NCI-H748 (cell line): Measurements from ENCODE around the gene WDR36.

ENCODE experiments used
- DNase-seq: peaks from one replicate; lab custom pipeline; 2025; ENCODE audit not compliant: unreplicated experiment; lab: John Stamatoyannopoulos, UW

WDR36 gene

DNA sequence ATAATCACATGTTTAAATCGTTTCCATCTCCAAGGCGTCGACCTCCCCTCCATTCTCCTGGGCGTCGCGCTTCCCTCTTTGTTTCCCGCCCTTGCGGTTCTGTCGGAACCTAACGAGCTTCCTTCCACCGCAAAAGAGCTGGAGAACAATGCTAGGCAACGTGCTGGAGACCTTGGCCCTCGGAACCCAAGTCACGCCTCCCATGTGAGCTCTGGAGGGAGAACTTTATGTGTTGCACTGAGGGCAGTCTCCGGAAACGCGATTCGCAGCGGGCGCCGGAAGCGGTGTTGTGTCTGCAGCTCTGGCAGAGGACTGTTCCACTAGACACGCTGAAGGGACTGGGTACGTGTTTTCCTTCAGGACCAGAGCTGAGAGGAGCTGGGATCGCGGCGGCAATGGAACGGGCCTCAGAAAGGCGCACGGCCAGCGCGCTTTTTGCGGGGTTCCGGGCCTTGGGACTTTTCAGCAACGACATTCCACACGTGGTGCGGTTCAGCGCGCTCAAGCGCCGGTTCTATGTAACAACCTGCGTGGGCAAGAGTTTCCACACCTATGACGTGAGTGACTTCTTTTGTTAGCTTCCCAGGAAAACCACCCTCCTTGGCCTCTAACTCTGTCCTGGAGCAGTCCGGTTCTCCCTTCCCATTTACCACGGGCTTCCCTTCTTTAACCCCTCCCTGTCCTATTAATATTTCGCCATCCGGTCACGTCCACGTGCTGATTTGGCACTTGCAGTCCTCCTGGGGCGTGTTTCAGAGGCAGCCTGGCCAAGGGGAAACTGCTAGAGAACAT is at the start of gene WDR36:
TSS of gene WDR36 (plus strand) at position 287 of the 792 bp plus-strand sequence. CDS start at position 396, 109 bp downstream.
- peak; percentile 95 for DNase-seq

GRCh38 chr5:111043712-111044506 is 48.2 kb upstream of the WDR36 start:
- peak; percentile 27 for DNase-seq

- DNase-seq, result no peak
Measured at GRCh38 chr5:111058064-111058463, 34.1 kb upstream of the WDR36 start.

DNA sequence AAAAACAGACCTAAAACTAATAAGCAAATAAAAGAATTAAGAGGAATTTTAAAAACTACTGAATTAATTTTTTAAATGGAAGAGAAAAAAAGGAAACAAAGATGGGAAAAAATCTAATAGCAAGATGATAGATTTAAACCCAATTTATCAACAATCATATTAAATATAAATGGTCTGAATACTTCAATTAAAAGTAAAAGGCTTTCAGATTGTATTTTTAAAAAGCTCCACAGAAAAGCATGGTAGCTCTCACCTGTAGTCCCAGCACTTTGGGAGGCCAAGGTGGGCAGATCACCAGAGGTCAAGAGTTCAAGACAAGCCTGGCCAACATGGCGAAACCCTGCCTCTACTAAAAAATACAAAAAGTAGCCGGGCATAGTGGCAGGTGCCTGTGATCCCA is 32.0 kb upstream of the WDR36 start:
- no peak for DNase-seq

DNA sequence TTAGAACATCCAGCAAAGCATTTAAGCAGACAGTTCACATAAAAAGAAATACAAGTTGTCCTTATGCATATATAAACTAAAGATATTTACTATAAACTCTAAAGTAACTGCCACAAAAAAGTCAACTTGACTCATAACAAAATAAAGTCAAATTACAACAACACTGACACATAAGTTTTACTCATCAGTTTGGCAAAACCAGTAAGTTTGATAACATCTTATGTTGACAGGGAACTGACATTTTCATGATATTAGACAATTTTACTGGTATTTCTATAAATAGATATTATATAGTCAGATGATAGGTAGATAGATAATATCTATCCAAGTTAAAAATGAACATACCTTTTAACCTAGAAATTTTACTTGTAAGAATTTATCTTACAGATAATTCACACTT is 30.5 kb upstream of the WDR36 start:
- no peak for DNase-seq

DNA sequence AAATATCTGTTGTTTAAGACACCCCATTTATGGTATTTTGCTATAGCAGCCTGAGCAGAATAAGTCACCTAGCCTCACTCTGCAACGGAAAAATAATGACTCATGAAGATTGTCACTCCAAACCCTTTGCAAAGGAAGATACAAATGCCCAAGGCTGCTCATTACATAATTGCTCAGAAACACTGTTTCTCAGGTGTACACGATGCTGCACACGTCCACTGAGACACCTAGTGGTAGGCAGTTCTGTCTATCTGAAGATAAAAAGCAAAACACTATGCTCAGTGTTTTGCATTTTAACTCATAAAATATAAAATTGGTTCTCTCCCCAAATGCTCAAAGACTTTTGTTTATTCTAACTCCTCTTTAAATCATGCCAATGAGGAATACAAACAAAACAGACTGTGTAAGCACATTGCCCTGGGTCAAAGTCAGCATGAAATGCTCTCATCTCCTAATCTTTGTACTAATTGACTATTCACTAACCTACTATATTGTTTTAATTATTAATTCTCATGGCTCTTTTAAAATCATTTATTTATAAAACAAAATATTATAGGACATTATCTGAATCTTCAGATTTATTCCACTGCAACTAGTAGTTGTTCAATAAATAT is 28.3 kb upstream of the WDR36 start:
- DNase-seq, result peak; percentile 43

DNA sequence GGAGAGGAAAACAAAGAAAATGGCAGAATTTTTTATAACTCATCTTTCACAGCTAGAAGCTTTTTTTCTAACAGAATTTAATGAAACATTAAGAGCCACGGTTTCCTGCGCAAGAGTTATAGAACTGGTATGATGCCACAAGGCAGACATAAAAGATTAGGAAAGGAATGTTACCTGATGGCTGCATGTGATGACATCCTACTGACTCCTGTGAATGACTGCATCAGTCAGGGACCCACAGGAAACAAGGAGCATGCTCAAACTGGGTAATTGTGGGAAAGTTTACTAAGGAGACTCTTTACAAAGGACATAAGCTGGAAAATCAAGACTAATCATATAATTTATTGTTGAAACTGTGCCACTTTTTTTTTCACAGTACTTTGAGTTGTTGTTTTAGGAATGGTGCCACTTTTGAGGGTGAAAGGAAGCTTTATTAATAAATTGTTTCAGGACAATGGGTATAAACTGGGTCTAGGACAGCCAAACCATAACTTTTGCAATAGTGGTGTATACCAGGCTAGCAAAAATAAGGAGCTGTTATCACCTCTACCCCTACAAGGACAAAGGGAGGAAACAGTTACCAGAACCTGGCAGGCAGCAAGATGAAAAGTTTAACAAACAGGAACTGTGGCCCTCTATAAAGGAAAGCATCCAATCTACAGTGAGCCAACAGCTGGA is 25.7 kb upstream of the WDR36 start:
- no peak for DNase-seq

DNA sequence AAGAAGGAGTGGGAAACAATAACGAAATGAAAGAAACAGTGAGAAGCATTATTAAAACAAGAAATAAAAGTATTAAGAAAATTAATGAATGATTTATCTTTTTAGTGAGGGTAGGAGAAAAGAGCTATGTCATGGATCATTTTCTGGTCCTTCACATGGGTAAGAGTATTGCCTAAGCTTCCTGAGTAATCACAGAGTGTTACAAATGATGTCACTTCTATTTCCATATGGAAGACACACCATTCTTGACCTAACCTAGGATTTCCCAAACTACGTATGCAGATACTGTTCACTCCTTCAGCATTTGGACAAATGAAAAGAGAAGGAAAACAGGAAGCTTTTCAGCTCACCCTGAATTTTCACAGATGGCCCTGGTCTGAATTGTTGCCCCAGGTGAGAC is 23.9 kb upstream of the WDR36 start:
- no peak for DNase-seq

- no peak for DNase-seq
Measured at GRCh38 chr5:111069839-111070238, 22.3 kb upstream of the WDR36 start.

DNA sequence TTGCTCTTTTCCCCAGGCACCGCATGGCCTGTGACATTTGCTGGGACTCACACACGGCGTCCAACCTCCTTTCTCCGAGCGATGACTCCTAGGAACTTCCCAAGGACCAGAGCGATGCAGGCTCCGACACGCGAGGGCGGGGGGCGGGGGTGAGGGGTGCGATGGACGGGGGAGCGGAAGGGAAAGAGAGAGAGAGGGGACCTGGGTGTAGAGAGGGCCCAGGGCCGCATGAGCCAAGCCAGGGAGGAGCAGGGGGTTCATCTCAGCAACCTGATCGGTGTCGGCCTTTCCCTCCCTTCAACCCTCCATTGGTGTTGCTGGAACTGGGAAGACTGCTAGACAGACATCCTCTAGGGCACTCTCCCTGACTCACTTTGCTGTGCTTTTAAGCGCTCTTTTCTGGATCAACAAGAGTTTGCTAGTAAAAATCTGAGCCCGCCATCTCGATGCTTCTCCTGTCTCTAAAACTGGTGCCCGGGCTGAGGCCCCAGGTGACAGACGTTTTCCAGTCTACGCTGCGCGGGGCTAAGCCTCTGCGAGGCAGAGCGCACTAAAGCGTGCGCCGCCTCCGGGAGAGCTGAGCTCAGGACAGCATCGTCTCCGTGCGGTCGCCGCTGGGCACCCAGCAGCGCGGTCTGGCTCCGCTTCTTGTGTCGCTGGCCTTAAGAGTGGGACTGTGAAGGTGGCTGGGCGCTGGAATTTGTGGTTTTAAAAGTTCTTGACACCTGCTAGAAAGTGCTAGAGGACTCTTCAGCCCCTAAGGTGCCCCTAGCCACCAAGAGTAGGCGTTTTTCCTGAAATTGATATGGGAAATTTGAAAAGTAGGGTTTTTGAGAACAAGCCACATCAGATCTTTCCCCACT is 21.6 kb upstream of the WDR36 start:
- DNase-seq, result no peak

GRCh38 chr5:111071413-111071812 is 20.7 kb upstream of the WDR36 start, which contains the start of gene TSLP:
TSLP (plus strand) TSS chr5:111071713; CDS start chr5:111071891, 178 bp downstream.
- DNase-seq, result no peak

- DNase-seq, result peak; percentile 69
Measured at GRCh38 chr5:111072949-111073682, 19.0 kb upstream of the WDR36 start.

GRCh38 chr5:111074244-111074643 is 17.9 kb upstream of the WDR36 start:
- DNase-seq, result no peak

GRCh38 chr5:111075520-111075919 is 16.6 kb upstream of the WDR36 start:
- no peak for DNase-seq

GRCh38 chr5:111076091-111076490 is 16.1 kb upstream of the WDR36 start:
- DNase-seq, result no peak

GRCh38 chr5:111077678-111078077 is 14.5 kb upstream of the WDR36 start:
- DNase-seq, result no peak

GRCh38 chr5:111079846-111080245 is 12.3 kb upstream of the WDR36 start:
- DNase-seq, result no peak

GRCh38 chr5:111083323-111083722 is 8.8 kb upstream of the WDR36 start:
- peak; percentile 80 for DNase-seq

- DNase-seq, result no peak
Measured at GRCh38 chr5:111095982-111096381, 3.8 kb downstream of the WDR36 start.
